K562 (cell line): ENCODE data around the gene GNG7. TPM values are rescaled to one million over a fixed set of nuclear protein-coding genes. Genes with fewer than 3 reads are reported as not detected.

ENCODE experiments used
- ARID1B ChIP-seq: fragments of 450-650 bp; IDR thresholded peaks from 2 replicates; pipeline ENCODE4 v1.6.1; 2016; ENCODE audit warnings: antibody characterized with exemption, mild to moderate bottlenecking, inconsistent platforms
- ESRRA ChIP-seq: fragments of 450-650 bp; IDR thresholded peaks from 2 replicates; pipeline ENCODE4 v1.6.1; 2014; ENCODE audit warnings: low read depth, mild to moderate bottlenecking, moderate library complexity, borderline replicate concordance
- FOXA1 ChIP-seq: fragments of 450-650 bp; IDR thresholded peaks from 2 replicates; pipeline ENCODE4 v1.6.1; 2016; ENCODE audit warnings: mild to moderate bottlenecking, borderline replicate concordance
- GATA2 ChIP-seq: sonication (generic); formaldehyde crosslinking; IDR thresholded peaks from 2 replicates; pipeline ENCODE4 v1.4.0; 2020; ENCODE audit warnings: mild to moderate bottlenecking, missing genetic modification reagents
- JUNB ChIP-seq: fragments of 450-650 bp; formaldehyde crosslinking; conservative IDR thresholded peaks from 2 replicates; pipeline ENCODE4 v1.4.0; 2020; ENCODE audit warnings: mild to moderate bottlenecking
- KDM2B ChIP-seq: fragments of 250-450 bp; sonication (Bioruptor Pico); IDR thresholded peaks from 2 replicates; pipeline ENCODE4 v1.8.0; 2021; ENCODE audit warnings: mild to moderate bottlenecking, moderate library complexity
- MTA1 ChIP-seq: fragments of 450-650 bp; IDR thresholded peaks from 2 replicates; pipeline ENCODE4 v1.6.1; 2017; ENCODE audit warnings: borderline replicate concordance
- POLR2G ChIP-seq: fragments of 200-400 bp; formaldehyde crosslinking; IDR thresholded peaks from 2 replicates; pipeline ENCODE4 v1.6.1; 2017; ENCODE audit warnings: low read depth, mild to moderate bottlenecking, antibody characterized with exemption, low read length, moderate library complexity
- SRF ChIP-seq, 2 experiments: fragments of 250-450, 450-650 bp in 1 of 2; sonication (Bioruptor Pico) in 1 of 2; sonication (generic) in 1 of 2; formaldehyde crosslinking; IDR thresholded peaks; 2 replicates each; pipeline versions ENCODE4 v1.5.0 to v1.5.1; 2020 to 2022; ENCODE audit warnings: mild to moderate bottlenecking in 1 of 2, missing genetic modification reagents in 1 of 2
- ZKSCAN1 ChIP-seq: fragments of 150-350 bp; IDR thresholded peaks from 2 replicates; pipeline ENCODE4 v1.6.1; 2016; ENCODE audit warnings: low read depth, low read length
- ZNF764 ChIP-seq: fragments of 250-450 bp; sonication (Bioruptor Pico); IDR thresholded peaks from 2 replicates; pipeline ENCODE4 v1.4.0; 2020; ENCODE audit warnings: low read depth, mild to moderate bottlenecking, moderate library complexity
- polyA plus RNA-seq, 8 experiments: library from polyadenylated mRNA; depleted of rRNA in 4 of 8; stranded (reverse) in 5 of 8; unstranded in 3 of 8; fragments of >200 nt; fragmentation: Nextera tagmentation in 2 of 8; fragmentation: Illumina TruSeq in 1 of 8; extraction: Ambion mirVana in 2 of 8; extraction: Trizol in 1 of 8; gene quantifications; 2 replicates each; pipeline versions ENCODE4 v1.2.1 to v1.2.3, GENCODE V29; 2011 to 2014; ENCODE audit warnings: inconsistent platforms in 1 of 8, missing spikeins in 1 of 8
- total RNA-seq, 7 experiments: library from RNA; depleted of rRNA in 6 of 7; stranded (reverse); fragments of >200 nt in 6 of 7; fragmentation: Illumina TruSeq in 2 of 7; extraction: Trizol in 2 of 7; gene quantifications; 2 replicates each; pipeline versions ENCODE4 v1.2.1 to v1.2.3, GENCODE V29; 2011 to 2021; ENCODE audit warnings: low replicate concordance in 1 of 7
- TF ChIP-seq, protein P1 (sequence below): sonication (generic); formaldehyde crosslinking; IDR thresholded peaks from 2 replicates; pipeline ENCODE4 v1.8.0; 2022; ENCODE audit warnings: mild to moderate bottlenecking, missing genetic modification reagents
- TF ChIP-seq, protein P2 (sequence below): sonication (generic); formaldehyde crosslinking; IDR thresholded peaks from 2 replicates; pipeline ENCODE4 v1.8.0; 2022; ENCODE audit warnings: mild to moderate bottlenecking, missing genetic modification reagents
- TF ChIP-seq, protein P3 (sequence below): fragments of 450-650 bp; IDR thresholded peaks from 2 replicates; pipeline ENCODE4 v1.6.1; 2016; ENCODE audit warnings: low read depth, mild to moderate bottlenecking, moderate library complexity
- TF ChIP-seq, protein P4 (sequence below): sonication (generic); formaldehyde crosslinking; IDR thresholded peaks from 2 replicates; pipeline ENCODE4 v1.9.0; 2022; ENCODE audit warnings: mild to moderate bottlenecking, missing genetic modification reagents
- TF ChIP-seq, protein P5 (sequence below), 2 experiments: IDR thresholded peaks in 1 of 2; conservative IDR thresholded peaks in 1 of 2; 2 replicates each; pipeline ENCODE4 v1.6.1; 2016; ENCODE audit warnings: low read depth in 2 of 2, mild to moderate bottlenecking in 1 of 2, missing compliant biosample characterization in 1 of 2, missing genetic modification characterization in 1 of 2, moderate library complexity in 1 of 2
- TF ChIP-seq, protein P6 (sequence below): fragments of 200-400 bp; formaldehyde crosslinking; IDR thresholded peaks from 2 replicates; pipeline ENCODE4 v1.6.1; 2017; ENCODE audit warnings: mild to moderate bottlenecking, low read depth, low read length, moderate library complexity
- TF ChIP-seq, protein P7 (sequence below): fragments of 250-450 bp; sonication (Bioruptor Pico); IDR thresholded peaks from 2 replicates; pipeline ENCODE4 v1.9.0; 2021; ENCODE audit warnings: mild to moderate bottlenecking, inconsistent platforms

Gene GNG7
- total and polyA plus RNA-seq, 9 of the 15 experiments (the other 6 are each of a cell fraction or from before 2014, with no cell fraction given) = 0.01 to 0.20 (median 0.06) TPM; not detected in 1

DNA sequence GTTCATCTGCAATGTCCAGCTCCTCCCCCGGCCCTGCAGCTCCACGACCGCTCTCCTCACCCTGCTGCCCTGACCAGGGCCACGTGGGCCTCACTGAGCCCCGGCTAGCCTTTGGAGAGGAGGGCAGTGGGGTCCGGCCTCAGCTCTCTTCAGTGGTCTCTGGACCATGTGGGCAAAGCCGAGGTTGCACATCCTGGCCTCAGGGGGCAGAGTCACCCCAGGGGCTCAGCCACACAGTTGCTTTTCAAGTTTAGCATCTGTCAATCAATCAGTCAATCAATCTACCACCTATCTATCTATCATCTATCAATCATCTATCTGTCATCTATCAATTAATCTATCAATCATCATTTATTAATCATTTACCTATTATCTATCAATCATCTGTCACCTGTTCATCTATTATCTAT lies 21.7 kb upstream of the GNG7 start (continued):
- TF ChIP-seq, protein P1, sequence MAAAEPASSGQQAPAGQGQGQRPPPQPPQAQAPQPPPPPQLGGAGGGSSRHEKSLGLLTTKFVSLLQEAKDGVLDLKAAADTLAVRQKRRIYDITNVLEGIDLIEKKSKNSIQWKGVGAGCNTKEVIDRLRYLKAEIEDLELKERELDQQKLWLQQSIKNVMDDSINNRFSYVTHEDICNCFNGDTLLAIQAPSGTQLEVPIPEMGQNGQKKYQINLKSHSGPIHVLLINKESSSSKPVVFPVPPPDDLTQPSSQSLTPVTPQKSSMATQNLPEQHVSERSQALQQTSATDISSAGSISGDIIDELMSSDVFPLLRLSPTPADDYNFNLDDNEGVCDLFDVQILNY (CRISPR knock-in tag) = peak; percentile 66; the same call in 1 of the 2 replicates
- no peak for TF ChIP-seq FOXA1
- TF ChIP-seq, protein P2, sequence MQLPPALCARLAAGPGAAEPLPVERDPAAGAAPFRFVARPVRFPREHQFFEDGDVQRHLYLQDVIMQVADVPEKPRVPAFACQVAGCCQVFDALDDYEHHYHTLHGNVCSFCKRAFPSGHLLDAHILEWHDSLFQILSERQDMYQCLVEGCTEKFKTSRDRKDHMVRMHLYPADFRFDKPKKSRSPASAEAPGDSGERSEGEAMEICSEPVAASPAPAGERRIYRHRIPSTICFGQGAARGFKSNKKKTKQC (CRISPR knock-in tag) = peak; percentile 52; the same call in 1 of the 2 replicates
- no peak for TF ChIP-seq ARID1B
- TF ChIP-seq, protein P3, sequence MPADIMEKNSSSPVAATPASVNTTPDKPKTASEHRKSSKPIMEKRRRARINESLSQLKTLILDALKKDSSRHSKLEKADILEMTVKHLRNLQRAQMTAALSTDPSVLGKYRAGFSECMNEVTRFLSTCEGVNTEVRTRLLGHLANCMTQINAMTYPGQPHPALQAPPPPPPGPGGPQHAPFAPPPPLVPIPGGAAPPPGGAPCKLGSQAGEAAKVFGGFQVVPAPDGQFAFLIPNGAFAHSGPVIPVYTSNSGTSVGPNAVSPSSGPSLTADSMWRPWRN = no peak
- TF ChIP-seq, protein P4, sequence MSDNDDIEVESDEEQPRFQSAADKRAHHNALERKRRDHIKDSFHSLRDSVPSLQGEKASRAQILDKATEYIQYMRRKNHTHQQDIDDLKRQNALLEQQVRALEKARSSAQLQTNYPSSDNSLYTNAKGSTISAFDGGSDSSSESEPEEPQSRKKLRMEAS (CRISPR knock-in tag) = peak; percentile 75
- TF ChIP-seq ZNF764 = no peak
- TF ChIP-seq, protein P5, sequence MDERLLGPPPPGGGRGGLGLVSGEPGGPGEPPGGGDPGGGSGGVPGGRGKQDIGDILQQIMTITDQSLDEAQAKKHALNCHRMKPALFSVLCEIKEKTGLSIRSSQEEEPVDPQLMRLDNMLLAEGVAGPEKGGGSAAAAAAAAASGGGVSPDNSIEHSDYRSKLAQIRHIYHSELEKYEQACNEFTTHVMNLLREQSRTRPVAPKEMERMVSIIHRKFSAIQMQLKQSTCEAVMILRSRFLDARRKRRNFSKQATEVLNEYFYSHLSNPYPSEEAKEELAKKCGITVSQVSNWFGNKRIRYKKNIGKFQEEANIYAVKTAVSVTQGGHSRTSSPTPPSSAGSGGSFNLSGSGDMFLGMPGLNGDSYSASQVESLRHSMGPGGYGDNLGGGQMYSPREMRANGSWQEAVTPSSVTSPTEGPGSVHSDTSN (CRISPR knock-in tag; IDR thresholded peaks at IDR 0.05; ENCODE audit: low read depth) = no peak
- TF ChIP-seq, protein P5 (tag; conservative IDR thresholded peaks at IDR 0.05; ENCODE audit: low read depth) = peak; percentile 89
- no peak for TF ChIP-seq JUNB (CRISPR knock-in tag)
- TF ChIP-seq, protein P6, sequence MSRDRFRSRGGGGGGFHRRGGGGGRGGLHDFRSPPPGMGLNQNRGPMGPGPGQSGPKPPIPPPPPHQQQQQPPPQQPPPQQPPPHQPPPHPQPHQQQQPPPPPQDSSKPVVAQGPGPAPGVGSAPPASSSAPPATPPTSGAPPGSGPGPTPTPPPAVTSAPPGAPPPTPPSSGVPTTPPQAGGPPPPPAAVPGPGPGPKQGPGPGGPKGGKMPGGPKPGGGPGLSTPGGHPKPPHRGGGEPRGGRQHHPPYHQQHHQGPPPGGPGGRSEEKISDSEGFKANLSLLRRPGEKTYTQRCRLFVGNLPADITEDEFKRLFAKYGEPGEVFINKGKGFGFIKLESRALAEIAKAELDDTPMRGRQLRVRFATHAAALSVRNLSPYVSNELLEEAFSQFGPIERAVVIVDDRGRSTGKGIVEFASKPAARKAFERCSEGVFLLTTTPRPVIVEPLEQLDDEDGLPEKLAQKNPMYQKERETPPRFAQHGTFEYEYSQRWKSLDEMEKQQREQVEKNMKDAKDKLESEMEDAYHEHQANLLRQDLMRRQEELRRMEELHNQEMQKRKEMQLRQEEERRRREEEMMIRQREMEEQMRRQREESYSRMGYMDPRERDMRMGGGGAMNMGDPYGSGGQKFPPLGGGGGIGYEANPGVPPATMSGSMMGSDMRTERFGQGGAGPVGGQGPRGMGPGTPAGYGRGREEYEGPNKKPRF = no peak
- peak; percentile 72 for TF ChIP-seq GATA2
- no peak for TF ChIP-seq ESRRA
- TF ChIP-seq POLR2G = 0 out of 2 replicates have a peak, but pooled peaks have one; percentile 27
- TF ChIP-seq MTA1 = 0 out of 2 replicates have a peak, but pooled peaks have one; percentile 56
- TF ChIP-seq, protein P7, sequence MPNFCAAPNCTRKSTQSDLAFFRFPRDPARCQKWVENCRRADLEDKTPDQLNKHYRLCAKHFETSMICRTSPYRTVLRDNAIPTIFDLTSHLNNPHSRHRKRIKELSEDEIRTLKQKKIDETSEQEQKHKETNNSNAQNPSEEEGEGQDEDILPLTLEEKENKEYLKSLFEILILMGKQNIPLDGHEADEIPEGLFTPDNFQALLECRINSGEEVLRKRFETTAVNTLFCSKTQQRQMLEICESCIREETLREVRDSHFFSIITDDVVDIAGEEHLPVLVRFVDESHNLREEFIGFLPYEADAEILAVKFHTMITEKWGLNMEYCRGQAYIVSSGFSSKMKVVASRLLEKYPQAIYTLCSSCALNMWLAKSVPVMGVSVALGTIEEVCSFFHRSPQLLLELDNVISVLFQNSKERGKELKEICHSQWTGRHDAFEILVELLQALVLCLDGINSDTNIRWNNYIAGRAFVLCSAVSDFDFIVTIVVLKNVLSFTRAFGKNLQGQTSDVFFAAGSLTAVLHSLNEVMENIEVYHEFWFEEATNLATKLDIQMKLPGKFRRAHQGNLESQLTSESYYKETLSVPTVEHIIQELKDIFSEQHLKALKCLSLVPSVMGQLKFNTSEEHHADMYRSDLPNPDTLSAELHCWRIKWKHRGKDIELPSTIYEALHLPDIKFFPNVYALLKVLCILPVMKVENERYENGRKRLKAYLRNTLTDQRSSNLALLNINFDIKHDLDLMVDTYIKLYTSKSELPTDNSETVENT = no peak
- no peak for TF ChIP-seq KDM2B (CRISPR knock-in tag)
- no peak for TF ChIP-seq ZKSCAN1
- TF ChIP-seq SRF (CRISPR knock-in tag; IDR thresholded peaks at IDR 0.05) = no peak
